SU-DHL-6 (cell line): ENCODE results near the gene RASL11B.

ENCODE experiments used
- EZH2phosphoT487 ChIP-seq: fragments of 200-600 bp; sonication (generic), shearing (Covaris generic); conservative IDR thresholded peaks from 2 replicates; pipeline ENCODE4 v1.6.1; 2018; ENCODE audit warnings: mild to moderate bottlenecking, antibody characterized with exemption, low read length, moderate library complexity, mixed read lengths
- TF ChIP-seq, protein P1 (sequence below): fragments of 200-600 bp; sonication (generic); IDR thresholded peaks from one replicate; pipeline ENCODE4 v1.5.1; 2017; ENCODE audit warnings: antibody characterized with exemption, mild to moderate bottlenecking, low read length, moderate library complexity; ENCODE audit not compliant: insufficient read depth, poor library complexity, severe bottlenecking

DNA sequence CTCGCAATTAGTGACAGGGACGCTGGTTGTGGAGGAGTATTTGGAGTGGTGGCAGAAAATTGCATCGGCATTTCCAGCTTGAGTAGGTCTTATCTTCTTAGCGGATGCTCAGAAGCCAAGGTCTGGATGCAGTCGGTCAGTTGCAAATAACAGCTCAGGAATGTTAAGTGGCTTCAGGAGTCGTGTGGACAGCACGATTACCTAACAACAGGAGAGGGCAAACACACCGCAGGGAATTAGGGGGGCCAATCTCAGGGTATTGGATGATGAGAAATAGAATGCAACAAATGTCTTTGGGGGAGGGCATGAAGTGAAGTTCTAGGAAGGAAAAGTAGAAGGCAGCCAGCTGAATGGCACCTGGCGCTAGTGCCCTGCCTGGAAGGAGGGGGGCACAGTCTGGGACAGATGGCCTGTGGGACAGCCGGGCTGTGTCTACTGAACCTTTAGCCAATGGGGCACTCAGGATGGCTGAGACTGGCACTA lies 11.8 kb downstream of the RASL11B start:
- TF ChIP-seq, protein P1, sequence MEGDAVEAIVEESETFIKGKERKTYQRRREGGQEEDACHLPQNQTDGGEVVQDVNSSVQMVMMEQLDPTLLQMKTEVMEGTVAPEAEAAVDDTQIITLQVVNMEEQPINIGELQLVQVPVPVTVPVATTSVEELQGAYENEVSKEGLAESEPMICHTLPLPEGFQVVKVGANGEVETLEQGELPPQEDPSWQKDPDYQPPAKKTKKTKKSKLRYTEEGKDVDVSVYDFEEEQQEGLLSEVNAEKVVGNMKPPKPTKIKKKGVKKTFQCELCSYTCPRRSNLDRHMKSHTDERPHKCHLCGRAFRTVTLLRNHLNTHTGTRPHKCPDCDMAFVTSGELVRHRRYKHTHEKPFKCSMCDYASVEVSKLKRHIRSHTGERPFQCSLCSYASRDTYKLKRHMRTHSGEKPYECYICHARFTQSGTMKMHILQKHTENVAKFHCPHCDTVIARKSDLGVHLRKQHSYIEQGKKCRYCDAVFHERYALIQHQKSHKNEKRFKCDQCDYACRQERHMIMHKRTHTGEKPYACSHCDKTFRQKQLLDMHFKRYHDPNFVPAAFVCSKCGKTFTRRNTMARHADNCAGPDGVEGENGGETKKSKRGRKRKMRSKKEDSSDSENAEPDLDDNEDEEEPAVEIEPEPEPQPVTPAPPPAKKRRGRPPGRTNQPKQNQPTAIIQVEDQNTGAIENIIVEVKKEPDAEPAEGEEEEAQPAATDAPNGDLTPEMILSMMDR, result no peak
- TF ChIP-seq EZH2phosphoT487, result no peak
